ENCODE data around the gene RFXAP. TPM values are rescaled to one million over a fixed set of nuclear protein-coding genes. Genes with fewer than 3 reads are reported as not detected.

RFXAP gene
- polyA plus RNA-seq, 1 donor from 2014 or later, result 14.2 TPM

- H3K79me2 ChIP-seq (replicated peaks; ENCODE audit: insufficient read depth, low read length), result no peaks in the 10 kb centered on the region
- H3K36me3 ChIP-seq (ENCODE audit: insufficient read depth, low read length), result no peaks in the 10 kb centered on the region
- H3K4me3 ChIP-seq (ENCODE audit: low read length), result no peak overlapping the region
- H4K20me1 ChIP-seq (ENCODE audit: insufficient read depth), result no peaks in the 10 kb centered on the region
- H3K9me2 ChIP-seq (ENCODE audit: insufficient read depth, low read length), result no peaks in the 10 kb centered on the region
- TF ChIP-seq SMC3 (conservative IDR thresholded peaks at IDR 0.05; ENCODE audit: poor library complexity), result no peak
- no peak for TF ChIP-seq REST (IDR thresholded peaks at IDR 0.05; ENCODE audit: borderline replicate concordance)
- no peak for TF ChIP-seq RAD21 (conservative IDR thresholded peaks at IDR 0.05)
- no peak for TF ChIP-seq EZH2 (IDR thresholded peaks at IDR 0.05; ENCODE audit: borderline replicate concordance, insufficient read depth, low read length, poor library complexity, severe bottlenecking)
- no peak for TF ChIP-seq TAF1 (IDR thresholded peaks at IDR 0.05; ENCODE audit: low read depth)
- TF ChIP-seq POLR2AphosphoS5 (IDR thresholded peaks at IDR 0.05), result no peak
- no peak for TF ChIP-seq CTCF (IDR thresholded peaks at IDR 0.05; ENCODE audit: poor library complexity, severe bottlenecking)
- TF ChIP-seq EP300 (conservative IDR thresholded peaks at IDR 0.05; ENCODE audit: poor library complexity, severe bottlenecking), result no peak
- TF ChIP-seq MXI1 (conservative IDR thresholded peaks at IDR 0.05; ENCODE audit: poor library complexity, severe bottlenecking), result no peak
- no peak overlapping the region for H2AFZ ChIP-seq (ENCODE audit: low read depth, low read length)
- H3K9me3 ChIP-seq (ENCODE audit: low read length), result no peaks in the 10 kb centered on the region
- H3K27me3 ChIP-seq (ENCODE audit: insufficient read depth, low read depth, low read length), result no peaks in the 10 kb centered on the region
- H3F3A ChIP-seq (ENCODE audit: insufficient read depth, low read length, poor library complexity, severe bottlenecking), result no peaks in the 10 kb centered on the region
- no peak overlapping the region for H3K27ac ChIP-seq (ENCODE audit: low read length)
- H3K9ac ChIP-seq (ENCODE audit: low read length), result no peak overlapping the region
- H3K4me2 ChIP-seq (ENCODE audit: low read length), result no peak overlapping the region
Observed at GRCh38 chr13:36795463-36795862, 23.6 kb upstream of the RFXAP start.

- no peak for TF ChIP-seq SMC3 (conservative IDR thresholded peaks at IDR 0.05; ENCODE audit: poor library complexity)
- TF ChIP-seq POLR2AphosphoS5 (IDR thresholded peaks at IDR 0.05), result no peak
- H3K9me3 ChIP-seq (ENCODE audit: low read length), result no peaks in the 10 kb centered on the region
- H3K27ac ChIP-seq (ENCODE audit: low read length), result no peak overlapping the region
- H3F3A ChIP-seq (ENCODE audit: insufficient read depth, low read length, poor library complexity, severe bottlenecking), result no peaks in the 10 kb centered on the region
- H3K9me2 ChIP-seq (ENCODE audit: insufficient read depth, low read length), result no peaks in the 10 kb centered on the region
- no peaks in the 10 kb centered on the region for H3K27me3 ChIP-seq (ENCODE audit: insufficient read depth, low read depth, low read length)
- H2AFZ ChIP-seq (ENCODE audit: low read depth, low read length), result no peak overlapping the region
- H3K79me2 ChIP-seq (replicated peaks; ENCODE audit: insufficient read depth, low read length), result no peaks in the 10 kb centered on the region
- H3K36me3 ChIP-seq (ENCODE audit: insufficient read depth, low read length), result no peaks in the 10 kb centered on the region
- no peak overlapping the region for H3K4me2 ChIP-seq (ENCODE audit: low read length)
- no peaks in the 10 kb centered on the region for H4K20me1 ChIP-seq (ENCODE audit: insufficient read depth)
- H3K9ac ChIP-seq (ENCODE audit: low read length), result no peak overlapping the region
- no peak overlapping the region for H3K4me3 ChIP-seq (ENCODE audit: low read length)
Observed at GRCh38 chr13:36796052-36796451, 23.0 kb upstream of the RFXAP start.

GRCh38 chr13:36801035-36801434 is 18.0 kb upstream of the RFXAP start:
- no peaks in the 10 kb centered on the region for H3K9me2 ChIP-seq (ENCODE audit: insufficient read depth, low read length)
- H2AFZ ChIP-seq (ENCODE audit: low read depth, low read length), result no peak overlapping the region
- no peaks in the 10 kb centered on the region for H3K27me3 ChIP-seq (ENCODE audit: insufficient read depth, low read depth, low read length)
- no peaks in the 10 kb centered on the region for H3K36me3 ChIP-seq (ENCODE audit: insufficient read depth, low read length)
- H3K9ac ChIP-seq (ENCODE audit: low read length), result no peak overlapping the region
- no peak overlapping the region for H3K27ac ChIP-seq (ENCODE audit: low read length)
- H3K79me2 ChIP-seq (replicated peaks; ENCODE audit: insufficient read depth, low read length), result no peaks in the 10 kb centered on the region
- H4K20me1 ChIP-seq (ENCODE audit: insufficient read depth), result no peaks in the 10 kb centered on the region
- no peaks in the 10 kb centered on the region for H3K9me3 ChIP-seq (ENCODE audit: low read length)
- no peaks in the 10 kb centered on the region for H3F3A ChIP-seq (ENCODE audit: insufficient read depth, low read length, poor library complexity, severe bottlenecking)
- TF ChIP-seq RAD21 (conservative IDR thresholded peaks at IDR 0.05) (no peak), CTCF (IDR thresholded peaks at IDR 0.05; ENCODE audit: poor library complexity, severe bottlenecking) (no peak), TAF1 (IDR thresholded peaks at IDR 0.05; ENCODE audit: low read depth) (no peak), EP300 (conservative IDR thresholded peaks at IDR 0.05; ENCODE audit: poor library complexity, severe bottlenecking) (no peak), POLR2AphosphoS5 (IDR thresholded peaks at IDR 0.05) (no peak), MXI1 (conservative IDR thresholded peaks at IDR 0.05; ENCODE audit: poor library complexity, severe bottlenecking) (no peak), SMC3 (conservative IDR thresholded peaks at IDR 0.05; ENCODE audit: poor library complexity) (no peak), EZH2 (IDR thresholded peaks at IDR 0.05; ENCODE audit: borderline replicate concordance, insufficient read depth, low read length, poor library complexity, severe bottlenecking) (no peak), REST (IDR thresholded peaks at IDR 0.05; ENCODE audit: borderline replicate concordance) (no peak)
- H3K4me3 ChIP-seq (ENCODE audit: low read length), result no peak overlapping the region
- H3K4me2 ChIP-seq (ENCODE audit: low read length), result no peak overlapping the region
